BE2C (cell line): ENCODE data around the gene CPT2. TPM values are rescaled to one million over a fixed set of nuclear protein-coding genes. Genes with fewer than 3 reads are reported as not detected.

Source experiments
- DNase-seq: peaks from one replicate; pipeline ENCODE4 v3.0.0-alpha.2; 2020
- H3K27me3 ChIP-seq: fragments of 250-450 bp; sonication (Bioruptor Pico); 2 replicates; pipeline ENCODE4 v1.5.1; 2020; ENCODE audit warnings: mild to moderate bottlenecking
- H3K36me3 ChIP-seq: fragments of 250-450 bp; sonication (Bioruptor Pico); 2 replicates; pipeline ENCODE4 v1.5.1; 2020; ENCODE audit warnings: mild to moderate bottlenecking
- H3K4me1 ChIP-seq: fragments of 250-450 bp; sonication (Bioruptor Pico); 2 replicates; pipeline ENCODE4 v1.5.1; 2020
- H3K4me3 ChIP-seq: 2 replicates; pipeline ENCODE4 v1.5.1; 2011; ENCODE audit warnings: low read depth, low read length
- H3K9me3 ChIP-seq: fragments of 250-450 bp; sonication (Bioruptor Pico); 2 replicates; pipeline ENCODE4 v1.5.1; 2020
- CTCF ChIP-seq: IDR thresholded peaks from 2 replicates; pipeline ENCODE4 v1.5.1; 2012; ENCODE audit warnings: mild to moderate bottlenecking, low read depth, low read length
- polyA plus RNA-seq: library from polyadenylated mRNA; unstranded; fragments of >200 nt; gene quantifications from one replicate; pipeline ENCODE4 v1.2.1, GENCODE V29; 2012; ENCODE audit warnings: low read depth, missing spikeins; ENCODE audit not compliant: insufficient read length, insufficient read depth

The CPT2 gene
- 3.5 TPM for polyA plus RNA-seq

- Histone ChIP-seq H3K9me3 (no peaks in the 10 kb centered on the region), H3K4me1 (no peaks in the 10 kb centered on the region), H3K27me3 (no peaks in the 10 kb centered on the region), H3K4me3 (peak within 1 kb of the TSS; percentile 63), H3K36me3 (no peaks in the 10 kb centered on the region)
- TF ChIP-seq CTCF, result no peak
- DNase-seq, result peak; percentile 89
Observed at GRCh38 chr1:53196485-53197290, at the start of gene CPT2. TSS of gene CPT2 (plus strand) at chr1:53196824. CDS start at chr1:53196944, 120 bp downstream.

GRCh38 chr1:53147174-53147573 lies 49.5 kb upstream of the CPT2 start:
- Histone ChIP-seq H3K4me1 (peaks cover 6% of the 10 kb centered on the region; the same call in 1 of the 2 replicates), H3K27me3 (no peaks in the 10 kb centered on the region), H3K36me3 (no peaks in the 10 kb centered on the region), H3K9me3 (no peaks in the 10 kb centered on the region), H3K4me3 (no peak overlapping the region)
- TF ChIP-seq CTCF, result no peak
- DNase-seq, result no peak

GRCh38 chr1:53148123-53148522 lies 48.5 kb upstream of the CPT2 start:
- no peaks in the 10 kb centered on the region for H3K27me3 ChIP-seq
- no peak for TF ChIP-seq CTCF

GRCh38 chr1:53153752-53154151 lies 42.9 kb upstream of the CPT2 start:
- Histone ChIP-seq H3K27me3 (no peaks in the 10 kb centered on the region), H3K36me3 (no peaks in the 10 kb centered on the region), H3K4me1 (no peaks in the 10 kb centered on the region), H3K4me3 (no peak overlapping the region), H3K9me3 (no peaks in the 10 kb centered on the region)
- TF ChIP-seq CTCF, result no peak
- DNase-seq, result no peak

More at GRCh38 chr1:53148123-53148522, 48.5 kb upstream of the CPT2 start:
- no peaks in the 10 kb centered on the region for H3K36me3 ChIP-seq
- no peak overlapping the region for H3K4me3 ChIP-seq
- H3K9me3 ChIP-seq, result no peaks in the 10 kb centered on the region
- DNase-seq, result no peak
- H3K4me1 ChIP-seq, result peaks cover 6% of the 10 kb centered on the region; the same call in 1 of the 2 replicates

- H3K27me3 ChIP-seq, result no peaks in the 10 kb centered on the region
- H3K4me3 ChIP-seq, result no peak overlapping the region
- TF ChIP-seq CTCF, result no peak
Observed at GRCh38 chr1:53154859-53155438, 41.7 kb upstream of the CPT2 start.

GRCh38 chr1:53155534-53155933 lies 41.1 kb upstream of the CPT2 start:
- DNase-seq, result no peak
- no peaks in the 10 kb centered on the region for H3K27me3 ChIP-seq
- no peaks in the 10 kb centered on the region for H3K4me1 ChIP-seq
- H3K4me3 ChIP-seq, result no peak overlapping the region
- no peak for TF ChIP-seq CTCF
- no peaks in the 10 kb centered on the region for H3K9me3 ChIP-seq
- no peaks in the 10 kb centered on the region for H3K36me3 ChIP-seq

More at GRCh38 chr1:53154859-53155438, 41.7 kb upstream of the CPT2 start:
- H3K9me3 ChIP-seq, result no peaks in the 10 kb centered on the region
- no peaks in the 10 kb centered on the region for H3K4me1 ChIP-seq
- H3K36me3 ChIP-seq, result no peaks in the 10 kb centered on the region
- DNase-seq, result no peak
